ENCODE results near the gene SUN3.

Gene SUN3

GRCh38 chr7:48058990-48059389 lies 30.1 kb upstream of the SUN3 start:
- H3K4me3 ChIP-seq (ENCODE audit: insufficient read length, low read depth) = no peak overlapping the region
- H3K36me3 ChIP-seq (ENCODE audit: insufficient read depth, insufficient read length, low read length) = no peaks in the 10 kb centered on the region
- H3K27me3 ChIP-seq (ENCODE audit: insufficient read depth, insufficient read length) = no peaks in the 10 kb centered on the region
- H3K9me3 ChIP-seq (ENCODE audit: insufficient read depth, low read length) = no peaks in the 10 kb centered on the region
- DNase-seq (ENCODE audit: low read depth, low spot score) = no peak
- H3K4me1 ChIP-seq (ENCODE audit: insufficient read depth, insufficient read length) = no peaks in the 10 kb centered on the region
- TF ChIP-seq SUZ12 (IDR thresholded peaks at IDR 0.05; ENCODE audit: extremely low read depth, insufficient read depth, insufficient read length) (no peak), YY1 (IDR thresholded peaks at IDR 0.05; ENCODE audit: insufficient read depth, insufficient read length) (no peak), ZNF274 (IDR thresholded peaks at IDR 0.05; ENCODE audit: low read depth, low read length) (no peak)
- H3K9ac ChIP-seq (ENCODE audit: insufficient read length, low read depth) = no peak overlapping the region

DNA sequence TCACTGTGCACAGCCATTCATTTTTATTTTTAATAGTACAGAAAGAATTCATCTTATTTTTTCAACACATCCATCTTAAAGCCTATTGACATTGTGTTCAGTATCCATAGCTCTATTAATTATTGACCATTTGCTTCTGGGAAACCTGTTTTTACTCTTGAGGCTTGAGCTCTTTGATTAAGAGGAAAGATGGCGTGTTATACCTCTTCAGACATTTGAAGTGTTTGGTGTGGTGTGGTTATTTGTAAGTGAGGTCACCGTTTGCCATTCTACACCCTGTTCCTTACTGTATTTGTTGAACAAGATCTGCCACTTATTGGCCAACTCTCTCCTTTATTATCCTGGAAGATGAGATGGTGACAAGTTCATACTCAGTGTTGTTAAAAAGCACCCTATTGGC lies 24.8 kb upstream of the SUN3 start:
- DNase-seq (ENCODE audit: low read depth, low spot score) = no peak
- H3K4me1 ChIP-seq (ENCODE audit: insufficient read depth, insufficient read length) = no peaks in the 10 kb centered on the region
- TF ChIP-seq YY1 (IDR thresholded peaks at IDR 0.05; ENCODE audit: insufficient read depth, insufficient read length) = no peak
- no peak for TF ChIP-seq ZNF274 (IDR thresholded peaks at IDR 0.05; ENCODE audit: low read depth, low read length)
- no peak for TF ChIP-seq SUZ12 (IDR thresholded peaks at IDR 0.05; ENCODE audit: extremely low read depth, insufficient read depth, insufficient read length)
- no peak overlapping the region for H3K9ac ChIP-seq (ENCODE audit: insufficient read length, low read depth)
- H3K4me3 ChIP-seq (ENCODE audit: insufficient read length, low read depth) = no peak overlapping the region
- H3K27me3 ChIP-seq (ENCODE audit: insufficient read depth, insufficient read length) = no peaks in the 10 kb centered on the region
- no peaks in the 10 kb centered on the region for H3K36me3 ChIP-seq (ENCODE audit: insufficient read depth, insufficient read length, low read length)
- no peaks in the 10 kb centered on the region for H3K9me3 ChIP-seq (ENCODE audit: insufficient read depth, low read length)

GRCh38 chr7:48052748-48053147 lies 23.8 kb upstream of the SUN3 start:
- no peak overlapping the region for H3K9ac ChIP-seq (ENCODE audit: insufficient read length, low read depth)

DNA sequence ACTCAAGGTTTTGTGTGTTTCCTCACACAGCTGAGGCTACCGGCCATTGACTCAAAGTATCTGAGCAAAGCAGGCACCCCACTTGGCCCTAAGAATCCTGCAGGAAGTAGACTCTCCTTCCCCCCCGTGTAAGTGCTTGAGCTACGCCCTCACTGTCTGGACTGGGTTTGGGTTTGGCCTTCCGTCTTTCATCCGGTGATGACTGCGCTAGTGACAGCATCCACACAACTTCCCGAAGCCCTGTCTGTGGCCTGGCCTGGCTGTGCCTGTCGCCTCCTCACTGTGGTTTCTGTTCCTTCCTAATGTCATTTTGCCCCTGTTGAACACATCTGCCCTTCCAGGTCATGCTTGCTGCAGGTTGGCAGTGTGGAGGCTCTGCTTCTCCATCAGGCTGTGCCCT lies 20.9 kb upstream of the SUN3 start:
- Histone ChIP-seq H3K4me1 (ENCODE audit: insufficient read depth, insufficient read length) (no peaks in the 10 kb centered on the region), H3K9me3 (ENCODE audit: insufficient read depth, low read length) (no peaks in the 10 kb centered on the region), H3K4me3 (ENCODE audit: insufficient read length, low read depth) (no peak overlapping the region), H3K9ac (ENCODE audit: insufficient read length, low read depth) (no peak overlapping the region), H3K36me3 (ENCODE audit: insufficient read depth, insufficient read length, low read length) (no peaks in the 10 kb centered on the region), H3K27me3 (ENCODE audit: insufficient read depth, insufficient read length) (no peaks in the 10 kb centered on the region)
- TF ChIP-seq YY1 (IDR thresholded peaks at IDR 0.05; ENCODE audit: insufficient read depth, insufficient read length) = no peak
- DNase-seq (ENCODE audit: low read depth, low spot score) = no peak

More at GRCh38 chr7:48052748-48053147, 23.8 kb upstream of the SUN3 start:
- no peaks in the 10 kb centered on the region for H3K27me3 ChIP-seq (ENCODE audit: insufficient read depth, insufficient read length)
- no peaks in the 10 kb centered on the region for H3K9me3 ChIP-seq (ENCODE audit: insufficient read depth, low read length)
- no peaks in the 10 kb centered on the region for H3K36me3 ChIP-seq (ENCODE audit: insufficient read depth, insufficient read length, low read length)
- no peak for DNase-seq (ENCODE audit: low read depth, low spot score)
- H3K4me1 ChIP-seq (ENCODE audit: insufficient read depth, insufficient read length) = no peaks in the 10 kb centered on the region
- H3K4me3 ChIP-seq (ENCODE audit: insufficient read length, low read depth) = no peak overlapping the region
- TF ChIP-seq SUZ12 (IDR thresholded peaks at IDR 0.05; ENCODE audit: extremely low read depth, insufficient read depth, insufficient read length) = no peak
- no peak for TF ChIP-seq YY1 (IDR thresholded peaks at IDR 0.05; ENCODE audit: insufficient read depth, insufficient read length)
- no peak for TF ChIP-seq ZNF274 (IDR thresholded peaks at IDR 0.05; ENCODE audit: low read depth, low read length)

- Histone ChIP-seq H3K9ac (ENCODE audit: insufficient read length, low read depth) (no peak overlapping the region), H3K36me3 (ENCODE audit: insufficient read depth, insufficient read length, low read length) (no peaks in the 10 kb centered on the region), H3K27me3 (ENCODE audit: insufficient read depth, insufficient read length) (no peaks in the 10 kb centered on the region), H3K9me3 (ENCODE audit: insufficient read depth, low read length) (no peaks in the 10 kb centered on the region), H3K4me1 (ENCODE audit: insufficient read depth, insufficient read length) (peaks cover 2% of the 10 kb centered on the region), H3K4me3 (ENCODE audit: insufficient read length, low read depth) (no peak overlapping the region)
- no peak for DNase-seq (ENCODE audit: low read depth, low spot score)
- TF ChIP-seq SUZ12 (IDR thresholded peaks at IDR 0.05; ENCODE audit: extremely low read depth, insufficient read depth, insufficient read length) (no peak), YY1 (IDR thresholded peaks at IDR 0.05; ENCODE audit: insufficient read depth, insufficient read length) (no peak), ZNF274 (IDR thresholded peaks at IDR 0.05; ENCODE audit: low read depth, low read length) (no peak)
These were observed 19.2 kb upstream of the SUN3 start for GRCh38 chr7:48048113-48048512.

GRCh38 chr7:48046458-48046857 lies 17.6 kb upstream of the SUN3 start:
- DNase-seq (ENCODE audit: low read depth, low spot score) = no peak

DNA sequence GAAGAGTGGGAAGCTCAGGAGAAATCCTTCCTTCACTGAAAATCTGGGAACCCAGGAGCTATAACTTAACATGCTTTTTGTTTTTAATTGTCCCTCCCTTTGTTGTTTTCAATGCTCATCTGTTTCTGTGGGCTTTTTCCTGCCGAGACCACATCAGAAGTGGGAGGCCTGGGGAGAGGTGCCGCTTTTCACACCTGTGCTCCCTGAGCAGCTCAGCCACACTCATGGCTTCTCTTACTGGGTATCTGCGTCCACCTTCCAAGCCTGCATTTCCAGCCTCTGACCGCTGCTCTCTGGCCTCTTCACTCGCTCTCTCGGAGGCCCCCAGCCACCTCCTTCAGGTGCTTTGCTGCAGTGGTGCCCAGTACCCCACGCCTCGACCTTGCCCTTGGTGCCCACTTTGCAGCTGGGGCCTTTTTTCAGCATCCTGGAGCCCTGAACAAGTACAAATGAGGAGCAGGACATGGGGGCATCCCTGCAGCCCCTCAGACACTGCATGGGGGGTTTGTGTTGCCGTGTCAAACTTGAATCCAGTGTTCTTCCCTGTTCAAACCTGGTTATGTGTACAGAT lies 16.4 kb upstream of the SUN3 start:
- H3K4me3 ChIP-seq (ENCODE audit: insufficient read length, low read depth) = no peak overlapping the region
- no peaks in the 10 kb centered on the region for H3K9me3 ChIP-seq (ENCODE audit: insufficient read depth, low read length)
- no peak for DNase-seq (ENCODE audit: low read depth, low spot score)
- H3K27me3 ChIP-seq (ENCODE audit: insufficient read depth, insufficient read length) = no peaks in the 10 kb centered on the region
- H3K9ac ChIP-seq (ENCODE audit: insufficient read length, low read depth) = no peak overlapping the region
- H3K4me1 ChIP-seq (ENCODE audit: insufficient read depth, insufficient read length) = peaks cover 5% of the 10 kb centered on the region
- no peaks in the 10 kb centered on the region for H3K36me3 ChIP-seq (ENCODE audit: insufficient read depth, insufficient read length, low read length)
- TF ChIP-seq YY1 (IDR thresholded peaks at IDR 0.05; ENCODE audit: insufficient read depth, insufficient read length) (no peak), SUZ12 (IDR thresholded peaks at IDR 0.05; ENCODE audit: extremely low read depth, insufficient read depth, insufficient read length) (no peak), ZNF274 (IDR thresholded peaks at IDR 0.05; ENCODE audit: low read depth, low read length) (no peak)

More at GRCh38 chr7:48046458-48046857, 17.6 kb upstream of the SUN3 start:
- no peak for TF ChIP-seq ZNF274 (IDR thresholded peaks at IDR 0.05; ENCODE audit: low read depth, low read length)
- TF ChIP-seq SUZ12 (IDR thresholded peaks at IDR 0.05; ENCODE audit: extremely low read depth, insufficient read depth, insufficient read length) = no peak
- no peak for TF ChIP-seq YY1 (IDR thresholded peaks at IDR 0.05; ENCODE audit: insufficient read depth, insufficient read length)
- H3K9me3 ChIP-seq (ENCODE audit: insufficient read depth, low read length) = no peaks in the 10 kb centered on the region
- H3K4me3 ChIP-seq (ENCODE audit: insufficient read length, low read depth) = no peak overlapping the region
- no peaks in the 10 kb centered on the region for H3K36me3 ChIP-seq (ENCODE audit: insufficient read depth, insufficient read length, low read length)
- peak overlapping the region; percentile 13 for H3K9ac ChIP-seq (ENCODE audit: insufficient read length, low read depth)
- no peaks in the 10 kb centered on the region for H3K27me3 ChIP-seq (ENCODE audit: insufficient read depth, insufficient read length)
- peaks cover 5% of the 10 kb centered on the region for H3K4me1 ChIP-seq (ENCODE audit: insufficient read depth, insufficient read length)

All from NT2/D1 (cell line).